Measurements from ENCODE around the gene SLC22A17.
"Not testable (repeated sequence)": the region's sequence is repeated elsewhere in the genome, so short reads cannot be mapped to it uniquely, and the experiment has no call there.

The SLC22A17 gene

GRCh38 chr14:23352506-23353432, at the start of gene SLC22A17:
SLC22A17 (minus strand) TSS chr14:23352887.
- peak; percentile 26 for DNase-seq (ENCODE audit: low read depth)

GRCh38 chr14:23401291-23401690, 48.6 kb upstream of the SLC22A17 start:
- no peak for DNase-seq (ENCODE audit: low read depth)

- not testable (repeated sequence) for DNase-seq (ENCODE audit: low read depth)
These were observed 47.9 kb upstream of the SLC22A17 start for GRCh38 chr14:23400496-23401149.

GRCh38 chr14:23399591-23399990, 46.9 kb upstream of the SLC22A17 start:
- DNase-seq (ENCODE audit: low read depth), result no peak

GRCh38 chr14:23399136-23399535, 46.4 kb upstream of the SLC22A17 start:
- no peak for DNase-seq (ENCODE audit: low read depth)

DNA sequence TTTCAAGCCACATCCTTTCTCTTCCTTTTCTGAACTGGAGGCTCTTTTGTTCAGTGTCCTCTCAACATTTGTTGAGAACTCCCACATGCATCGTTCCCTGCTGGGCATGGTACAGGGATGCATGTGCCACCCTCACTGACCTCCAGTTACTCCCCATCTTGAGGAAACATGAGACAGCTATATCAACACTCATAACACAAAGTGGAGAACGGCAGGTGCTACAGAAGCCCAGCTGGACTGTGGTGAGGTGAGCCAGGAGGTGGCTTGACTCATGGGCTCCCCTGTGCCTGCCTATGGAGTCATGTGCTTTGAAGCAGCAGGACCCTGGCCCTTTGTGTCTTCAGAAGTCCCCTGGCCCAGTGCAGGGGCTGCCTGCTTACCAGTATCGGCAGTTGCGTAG, 45.7 kb upstream of the SLC22A17 start:
- DNase-seq (ENCODE audit: low read depth), result no peak

DNA sequence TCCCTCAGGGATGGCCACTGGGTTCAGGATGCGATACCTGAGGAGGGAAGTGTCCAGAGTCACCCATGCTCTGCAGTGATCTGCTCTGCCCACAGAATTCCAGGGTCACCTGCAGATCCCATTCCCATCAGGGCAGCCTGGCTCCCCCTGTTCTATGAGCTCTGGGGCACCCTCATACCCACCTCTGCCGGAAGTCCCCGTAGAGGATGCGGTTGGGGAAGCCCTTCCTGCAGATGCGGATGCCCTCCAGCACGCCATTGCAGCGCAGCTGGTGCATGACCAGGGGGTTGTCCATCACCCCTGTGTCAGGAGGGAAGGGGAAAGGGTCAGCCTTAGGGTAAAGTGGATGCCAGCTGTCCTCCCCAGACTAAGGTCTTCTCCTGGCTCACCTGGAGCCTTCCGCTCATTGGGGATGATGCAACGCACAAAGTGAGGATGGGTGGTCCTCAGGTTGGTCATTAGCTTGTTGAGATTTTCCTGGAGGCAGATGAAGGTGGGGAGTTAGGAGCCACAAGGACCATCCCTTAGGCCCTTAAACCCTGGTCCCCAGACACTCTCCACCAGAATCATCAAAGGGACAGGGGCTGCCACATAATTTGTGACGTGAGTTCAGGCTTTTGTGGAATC, 44.2 kb upstream of the SLC22A17 start:
- DNase-seq (ENCODE audit: low read depth), result no peak

DNA sequence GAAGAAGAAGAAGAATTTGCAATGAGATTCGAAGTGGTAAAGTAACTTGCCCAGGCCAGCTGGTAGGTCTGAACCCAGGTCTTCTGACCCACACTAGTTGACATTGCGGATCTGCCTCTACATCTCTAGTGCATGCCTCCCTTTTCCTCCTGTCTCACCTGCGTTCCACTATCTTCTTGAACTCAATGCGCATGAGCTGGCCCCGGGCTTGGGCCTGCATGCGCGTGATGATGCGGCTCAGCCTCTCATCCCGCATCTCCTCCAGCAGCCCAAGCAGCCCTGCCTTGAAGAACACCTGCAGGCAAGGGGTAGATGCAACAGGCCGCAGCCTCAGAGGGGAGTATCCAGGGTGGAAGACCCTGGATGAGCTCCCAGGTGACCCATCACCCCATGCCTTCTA, 43.4 kb upstream of the SLC22A17 start:
- no peak for DNase-seq (ENCODE audit: low read depth)

DNA sequence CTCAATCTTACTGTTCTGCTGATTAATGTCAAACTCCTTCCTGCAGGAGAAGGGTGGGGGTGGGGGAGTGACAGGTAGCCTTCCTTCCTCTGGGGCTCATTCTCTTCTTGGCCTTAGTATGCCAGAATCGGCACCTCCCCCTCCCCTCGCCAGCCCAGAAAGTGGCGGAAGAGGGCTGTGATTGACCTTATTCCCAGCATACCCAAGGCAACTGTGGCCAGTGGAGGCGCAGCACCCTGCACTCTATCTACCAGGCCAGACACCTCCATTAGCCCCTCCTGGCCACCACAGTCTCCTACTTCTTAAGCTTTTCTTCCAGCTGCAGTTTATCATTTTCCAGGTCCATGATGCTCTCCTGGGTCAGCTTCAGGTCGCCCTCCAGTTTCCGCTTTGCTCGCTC, 39.9 kb upstream of the SLC22A17 start:
- DNase-seq (ENCODE audit: low read depth), result no peak

GRCh38 chr14:23389871-23390270, 37.2 kb upstream of the SLC22A17 start:
- not testable (repeated sequence) for DNase-seq (ENCODE audit: low read depth)

- DNase-seq (ENCODE audit: low read depth), result no peak
These were observed 36.7 kb upstream of the SLC22A17 start for GRCh38 chr14:23389396-23389795.

DNA sequence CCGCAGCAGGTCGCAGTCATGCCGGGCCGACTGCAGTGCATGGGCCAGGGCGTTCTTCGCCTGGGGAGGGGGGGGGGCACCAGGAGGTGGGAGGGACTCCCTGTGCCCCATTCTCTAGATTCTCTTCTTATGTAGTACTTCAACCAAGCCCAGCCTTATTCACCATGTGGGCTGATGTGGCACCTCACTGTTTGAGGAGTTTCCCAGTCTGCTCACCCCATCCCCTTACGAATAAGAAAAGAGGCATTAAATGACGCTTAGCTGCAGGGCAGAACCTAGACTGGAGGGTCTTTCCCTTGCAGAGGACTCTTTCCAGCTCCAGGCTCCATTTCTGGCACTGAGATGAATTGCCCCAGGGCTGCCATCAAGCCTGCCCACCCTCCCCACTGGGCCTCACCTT, 36.3 kb upstream of the SLC22A17 start:
- no peak for DNase-seq (ENCODE audit: low read depth)

DNA sequence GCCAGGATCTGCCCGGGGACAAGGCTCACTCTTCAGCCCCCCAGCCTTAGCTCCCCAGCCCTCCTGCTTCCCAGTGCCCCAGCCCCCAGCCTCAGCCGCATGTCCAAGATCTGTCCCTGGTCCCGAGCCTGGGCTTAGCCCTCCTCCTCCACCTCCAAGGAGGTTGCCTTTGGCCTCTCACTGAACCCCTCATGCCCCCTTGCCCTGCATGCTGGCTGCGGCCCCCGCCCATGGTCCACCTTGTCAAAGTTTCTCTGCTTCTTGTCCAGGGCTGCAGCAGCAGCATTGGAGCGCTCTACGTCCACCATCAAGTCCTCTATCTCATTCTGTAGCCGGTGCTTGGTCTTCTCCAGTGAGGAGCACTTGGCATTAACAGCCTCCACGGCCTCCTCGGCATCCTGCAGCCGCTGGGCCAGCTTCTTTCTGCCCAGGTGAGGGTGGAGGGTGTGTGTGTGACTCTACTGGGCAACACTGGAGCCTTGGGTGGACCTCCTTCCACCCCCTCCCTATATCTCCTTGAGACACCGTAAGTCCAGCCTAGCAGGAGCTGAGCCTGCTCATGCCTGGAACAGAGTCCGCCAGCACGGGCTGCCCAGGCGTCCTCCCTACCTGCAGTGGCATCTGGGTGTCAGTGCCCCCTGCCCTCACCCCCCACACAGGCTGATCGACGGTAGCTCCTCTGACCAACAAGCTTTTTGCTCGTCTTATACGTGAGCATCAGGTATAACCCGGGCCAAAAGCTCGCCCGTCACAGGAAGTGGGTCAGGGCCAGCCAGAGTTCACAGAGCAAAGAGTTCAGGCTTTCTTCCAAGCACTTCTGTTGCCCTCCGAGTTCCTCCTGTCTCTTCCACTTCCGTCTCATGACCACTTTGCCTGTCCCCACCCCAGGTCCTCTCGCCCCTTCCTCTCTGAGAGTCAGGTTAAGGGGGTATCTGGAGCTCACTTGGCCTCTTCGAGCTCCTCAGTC, 35.5 kb upstream of the SLC22A17 start:
- DNase-seq (ENCODE audit: low read depth), result no peak

DNA sequence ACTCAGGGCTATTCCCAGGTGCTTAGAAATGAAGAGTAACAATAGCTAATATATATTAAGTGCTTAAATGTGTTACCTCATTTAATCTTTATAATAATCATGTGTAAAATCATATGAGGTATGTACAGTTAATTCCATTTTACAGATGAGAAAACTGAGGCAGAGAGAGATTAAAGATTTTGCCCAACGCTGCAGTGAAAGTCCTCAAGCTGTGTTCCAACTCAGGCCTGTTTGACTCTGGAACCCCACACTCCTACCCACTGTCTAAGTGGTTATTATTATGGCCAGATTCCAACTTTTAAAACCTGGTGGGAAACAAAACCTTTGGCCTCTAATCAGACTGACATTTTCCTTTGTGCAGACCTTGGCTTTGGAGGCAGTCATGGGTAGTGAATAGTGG, 34.3 kb upstream of the SLC22A17 start:
- DNase-seq (ENCODE audit: low read depth), result no peak

DNA sequence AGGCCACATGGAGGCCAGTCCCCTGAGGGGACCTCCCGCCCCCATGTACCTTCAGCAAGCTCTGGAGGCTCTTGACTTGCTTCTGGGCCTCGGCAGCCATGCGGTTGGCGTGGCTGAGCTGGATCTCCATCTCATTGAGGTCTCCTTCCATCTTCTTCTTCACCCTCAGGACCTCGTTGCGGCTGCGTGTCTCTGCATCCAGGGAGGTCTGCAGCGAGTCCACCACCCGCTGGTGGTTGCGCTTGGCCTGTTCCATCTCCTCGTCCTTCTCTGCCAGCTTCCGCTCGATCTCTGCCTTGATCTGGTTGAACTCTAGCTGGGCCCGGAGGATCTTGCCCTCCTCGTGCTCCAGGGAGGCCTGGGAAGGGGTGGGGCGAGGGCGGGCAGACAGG, 33.6 kb upstream of the SLC22A17 start:
- DNase-seq (ENCODE audit: low read depth), result not testable (repeated sequence)

GRCh38 chr14:23385642-23386265, 33.1 kb upstream of the SLC22A17 start:
- DNase-seq (ENCODE audit: low read depth), result no peak

GRCh38 chr14:23385244-23385641, 32.6 kb upstream of the SLC22A17 start:
- no peak for DNase-seq (ENCODE audit: low read depth)

GRCh38 chr14:23384364-23385080, 31.8 kb upstream of the SLC22A17 start:
- DNase-seq (ENCODE audit: low read depth), result no peak

DNA sequence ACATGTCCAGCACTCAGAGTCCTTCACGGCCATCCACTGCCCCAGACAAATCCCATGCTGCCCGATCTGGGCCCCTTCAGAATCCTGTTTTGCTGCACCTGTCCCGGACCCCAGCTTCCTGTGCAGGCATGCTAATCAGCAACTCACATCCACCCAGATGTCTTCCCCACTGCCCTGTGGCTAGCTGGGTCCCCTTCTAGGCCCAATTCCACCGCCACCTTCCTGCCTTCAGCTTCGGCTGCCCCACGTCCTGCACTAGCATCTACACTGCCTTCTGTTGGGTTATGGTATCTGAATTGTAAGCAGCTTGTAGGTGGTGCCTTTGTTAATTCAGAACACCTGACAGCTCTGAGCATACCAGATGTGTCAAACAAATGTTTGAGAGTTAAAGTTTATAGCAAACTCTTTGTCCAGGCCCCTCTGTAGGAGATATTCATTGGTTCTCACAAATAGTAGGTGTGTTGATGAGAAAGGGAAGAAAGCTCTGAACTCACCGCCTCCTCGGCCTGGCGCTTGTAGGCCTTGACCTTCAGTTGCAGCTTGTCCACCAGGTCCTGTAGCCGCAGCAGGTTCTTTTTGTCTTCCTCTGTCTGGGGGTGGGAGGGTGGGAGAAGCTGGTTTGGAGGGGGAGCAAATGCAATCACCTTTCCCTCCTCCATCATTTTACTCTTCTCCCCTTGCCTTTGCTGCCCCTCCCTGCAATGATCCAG, 30.2 kb upstream of the SLC22A17 start:
- DNase-seq (ENCODE audit: low read depth), result no peak

DNA sequence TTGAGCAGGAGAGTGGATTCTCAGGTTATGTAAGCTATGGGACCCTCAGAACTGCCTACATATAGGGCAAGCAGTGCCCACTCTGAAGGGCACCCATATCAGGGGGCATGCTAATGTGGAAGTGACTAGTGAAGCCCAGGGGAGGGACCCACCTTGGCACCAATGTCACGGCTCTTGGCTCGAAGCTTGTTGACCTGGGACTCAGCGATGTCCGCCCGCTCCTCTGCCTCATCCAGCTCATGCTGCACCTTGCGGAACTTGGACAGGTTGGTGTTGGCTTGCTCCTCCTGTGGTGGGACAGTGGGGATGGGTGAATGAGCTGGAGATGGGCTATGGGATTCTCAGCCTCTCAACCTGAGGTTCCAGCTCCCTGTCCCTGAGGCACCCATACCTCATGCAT, 29.6 kb upstream of the SLC22A17 start:
- DNase-seq (ENCODE audit: low read depth), result no peak
